Iris pigment epithelial cell (primary cell): ENCODE data around the gene FAM219A.
"Not testable (repeated sequence)": the region's sequence is repeated elsewhere in the genome, so short reads cannot be mapped to it uniquely, and the experiment has no call there.

ENCODE experiments used
- DNase-seq: peaks from one replicate; pipeline ENCODE4 v3.0.0-alpha.2; 2011; ENCODE audit warnings: low read depth

The FAM219A gene

GRCh38 chr9:34484678-34485077 is 26.3 kb upstream of the FAM219A start:
- DNase-seq = no peak

- not testable (repeated sequence) for DNase-seq
Measured at GRCh38 chr9:34482746-34483145, 24.4 kb upstream of the FAM219A start.

- DNase-seq = not testable (repeated sequence)
Measured at GRCh38 chr9:34481620-34482019, 23.2 kb upstream of the FAM219A start.

GRCh38 chr9:34479431-34479866 is 21.1 kb upstream of the FAM219A start:
- no peak for DNase-seq

- no peak for DNase-seq
Measured at GRCh38 chr9:34477541-34477940, 19.2 kb upstream of the FAM219A start.

- DNase-seq = no peak
Measured at GRCh38 chr9:34475097-34475496, 16.7 kb upstream of the FAM219A start.

GRCh38 chr9:34465468-34465867 is 7.1 kb upstream of the FAM219A start:
- no peak for DNase-seq

- no peak for DNase-seq
Measured at GRCh38 chr9:34464571-34464970, 6.2 kb upstream of the FAM219A start.

GRCh38 chr9:34463901-34464232 is 5.5 kb upstream of the FAM219A start:
- DNase-seq = no peak

- DNase-seq = peak; percentile 73
Measured at GRCh38 chr9:34463098-34463900, 4.9 kb upstream of the FAM219A start.

- DNase-seq = peak; percentile 17
Measured at GRCh38 chr9:34459941-34460340, 1.6 kb upstream of the FAM219A start.

- DNase-seq = no peak
Measured at GRCh38 chr9:34459356-34459755, 986 bp upstream of the FAM219A start.

GRCh38 chr9:34458959-34459340 is 580 bp upstream of the FAM219A start:
- no peak for DNase-seq

- peak; percentile 77 for DNase-seq
Measured at GRCh38 chr9:34457266-34458012, 931 bp downstream of the FAM219A start.

GRCh38 chr9:34456746-34457145 is 1.6 kb downstream of the FAM219A start:
- no peak for DNase-seq

- no peak for DNase-seq
Measured at GRCh38 chr9:34456151-34456550, 2.2 kb downstream of the FAM219A start.

- peak; percentile 80 for DNase-seq
Measured at GRCh38 chr9:34454571-34455065, 3.8 kb downstream of the FAM219A start.

- no peak for DNase-seq
Measured at GRCh38 chr9:34452568-34452967, 5.8 kb downstream of the FAM219A start.

GRCh38 chr9:34451545-34451944 is 6.8 kb downstream of the FAM219A start:
- peak; percentile 73 for DNase-seq

- DNase-seq = no peak
Measured at GRCh38 chr9:34451135-34451534, 7.2 kb downstream of the FAM219A start.

- no peak for DNase-seq
Measured at GRCh38 chr9:34450644-34451043, 7.7 kb downstream of the FAM219A start.

GRCh38 chr9:34446951-34447350 is 11.4 kb downstream of the FAM219A start:
- no peak for DNase-seq

- peak; percentile 66 for DNase-seq
Measured at GRCh38 chr9:34446468-34446891, 11.9 kb downstream of the FAM219A start.
